KMS-11 (cell line): Measurements from ENCODE around the gene CDC25B.
"Not testable (repeated sequence)": the region's sequence is repeated elsewhere in the genome, so short reads cannot be mapped to it uniquely, and the experiment has no call there.

Experiments
- H2AFZ ChIP-seq: fragments of 200-600 bp; sonication (generic); 2 replicates; pipeline ENCODE4 v1.6.1; 2016; ENCODE audit warnings: antibody characterized with exemption, mixed run types, low read depth
- H3K27ac ChIP-seq: fragments of 200-600 bp; sonication (generic); 2 replicates; pipeline ENCODE4 v1.6.1; 2016; ENCODE audit warnings: mild to moderate bottlenecking, mixed run types
- H3K27me3 ChIP-seq: fragments of 200-600 bp; sonication (generic); 2 replicates; pipeline ENCODE4 v1.6.1; 2017; ENCODE audit warnings: mild to moderate bottlenecking, low read depth, mixed run types, moderate library complexity; ENCODE audit not compliant: insufficient read depth
- H3K36me3 ChIP-seq: fragments of 200-600 bp; sonication (generic); 2 replicates; pipeline ENCODE4 v1.6.1; 2017; ENCODE audit warnings: mild to moderate bottlenecking, mixed run types; ENCODE audit not compliant: insufficient read depth
- H3K4me1 ChIP-seq: fragments of 200-600 bp; sonication (generic); 2 replicates; pipeline ENCODE4 v1.6.1; 2016; ENCODE audit warnings: mild to moderate bottlenecking, low read depth, mixed run types; ENCODE audit not compliant: poor library complexity, severe bottlenecking
- H3K4me2 ChIP-seq: fragments of 200-600 bp; sonication (generic); 2 replicates; pipeline ENCODE4 v1.7.0; 2016; ENCODE audit warnings: mild to moderate bottlenecking, mixed run types
- H3K4me3 ChIP-seq: fragments of 200-600 bp; sonication (generic); IDR thresholded peaks from 2 replicates; pipeline ENCODE4 v1.6.1; 2017; ENCODE audit warnings: low read depth, low read length, mixed read lengths; ENCODE audit not compliant: insufficient read depth
- H3K79me2 ChIP-seq: fragments of 200-600 bp; sonication (generic); 2 replicates; pipeline ENCODE4 v1.6.1; 2016; ENCODE audit warnings: low read depth, mixed run types; ENCODE audit not compliant: insufficient read depth
- H3K9ac ChIP-seq: fragments of 200-600 bp; sonication (generic); 2 replicates; pipeline ENCODE4 v1.6.1; 2016; ENCODE audit warnings: mild to moderate bottlenecking, mixed run types
- H4K20me1 ChIP-seq: fragments of 200-600 bp; sonication (generic); 2 replicates; pipeline ENCODE4 v1.6.1; 2016; ENCODE audit warnings: mild to moderate bottlenecking, mixed run types; ENCODE audit not compliant: insufficient read depth
- CTCF ChIP-seq: fragments of 200-600 bp; sonication (generic); conservative IDR thresholded peaks from 2 replicates; pipeline ENCODE4 v1.6.1; 2017; ENCODE audit warnings: low read depth, mild to moderate bottlenecking, antibody characterized with exemption, low read length, moderate library complexity, mixed read lengths

Gene CDC25B

DNA sequence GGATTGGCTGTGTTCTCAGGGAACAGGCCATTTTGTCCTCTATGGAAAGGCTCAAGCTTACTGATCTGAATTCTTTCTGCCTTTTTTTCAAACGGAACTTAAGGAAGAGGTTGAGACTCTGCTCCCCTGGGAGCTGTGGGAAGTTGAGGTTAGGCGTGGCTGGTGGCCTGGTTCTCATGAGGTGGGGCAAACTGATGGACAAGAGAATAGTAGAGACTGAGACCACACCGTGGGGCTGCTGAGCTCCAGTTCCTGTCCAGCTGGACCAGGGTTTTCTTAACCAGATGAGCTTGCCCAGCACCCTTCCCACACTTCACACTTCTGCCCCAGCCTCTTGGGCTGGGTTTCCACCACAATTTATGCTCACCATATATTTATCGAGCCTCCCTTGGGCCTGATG, 30.3 kb downstream of the CDC25B start:
- peaks cover 3% of the 10 kb centered on the region for H3K4me1 ChIP-seq
- H3K4me2 ChIP-seq = no peak overlapping the region
- H2AFZ ChIP-seq = no peak overlapping the region
- no peaks in the 10 kb centered on the region for H3K36me3 ChIP-seq
- H3K9ac ChIP-seq = no peak overlapping the region
- no peak overlapping the region for H3K27ac ChIP-seq
- no peak for TF ChIP-seq CTCF
- no peaks in the 10 kb centered on the region for H3K79me2 ChIP-seq
- no peaks in the 10 kb centered on the region for H4K20me1 ChIP-seq
- H3K27me3 ChIP-seq = no peaks in the 10 kb centered on the region
- no peak overlapping the region for H3K4me3 ChIP-seq

DNA sequence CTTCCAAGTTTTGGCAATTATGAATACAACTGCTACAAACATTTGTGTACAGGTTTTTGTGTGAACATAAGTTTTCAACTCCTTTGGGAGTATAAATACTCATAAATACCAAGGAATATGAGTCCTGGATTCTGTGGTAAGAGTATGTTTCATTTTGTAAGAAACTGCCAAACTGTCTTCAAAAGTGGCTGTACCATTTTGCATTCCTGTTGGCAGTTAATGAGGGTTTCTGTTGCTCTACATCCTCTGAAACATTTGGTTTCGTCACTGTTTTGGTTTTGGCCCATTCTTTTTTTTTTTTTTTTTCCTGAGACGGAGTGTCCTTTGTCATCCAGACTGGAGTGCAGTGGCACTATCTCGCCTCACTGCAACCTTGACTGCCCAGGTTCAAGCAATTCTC, 32.7 kb downstream of the CDC25B start:
- no peaks in the 10 kb centered on the region for H4K20me1 ChIP-seq
- H3K4me3 ChIP-seq = no peak overlapping the region
- H3K4me2 ChIP-seq = no peak overlapping the region
- H3K79me2 ChIP-seq = no peaks in the 10 kb centered on the region
- no peak for TF ChIP-seq CTCF
- no peak overlapping the region for H3K9ac ChIP-seq
- no peak overlapping the region for H2AFZ ChIP-seq
- H3K36me3 ChIP-seq = no peaks in the 10 kb centered on the region
- no peaks in the 10 kb centered on the region for H3K27me3 ChIP-seq
- H3K4me1 ChIP-seq = no peaks in the 10 kb centered on the region
- H3K27ac ChIP-seq = no peak overlapping the region

- H3K4me3 ChIP-seq, H3K9ac ChIP-seq, H3K4me1 ChIP-seq, H3K79me2 ChIP-seq, H3K27me3 ChIP-seq, H3K4me2 ChIP-seq, H3K27ac ChIP-seq, H3K36me3 ChIP-seq, H4K20me1 ChIP-seq, H2AFZ ChIP-seq: not testable (repeated sequence)
Measured at GRCh38 chr20:3829891-3830290, 33.8 kb downstream of the CDC25B start.

- Histone ChIP-seq H3K36me3 (no peaks in the 10 kb centered on the region), H4K20me1 (no peaks in the 10 kb centered on the region), H3K9ac (no peak overlapping the region), H3K4me1 (no peaks in the 10 kb centered on the region), H3K79me2 (no peaks in the 10 kb centered on the region), H3K4me2 (no peak overlapping the region), H2AFZ (no peak overlapping the region), H3K27ac (no peak overlapping the region), H3K27me3 (no peaks in the 10 kb centered on the region), H3K4me3 (no peak overlapping the region)
- TF ChIP-seq CTCF = no peak
Measured at GRCh38 chr20:3836132-3836531, 40.0 kb downstream of the CDC25B start.

DNA sequence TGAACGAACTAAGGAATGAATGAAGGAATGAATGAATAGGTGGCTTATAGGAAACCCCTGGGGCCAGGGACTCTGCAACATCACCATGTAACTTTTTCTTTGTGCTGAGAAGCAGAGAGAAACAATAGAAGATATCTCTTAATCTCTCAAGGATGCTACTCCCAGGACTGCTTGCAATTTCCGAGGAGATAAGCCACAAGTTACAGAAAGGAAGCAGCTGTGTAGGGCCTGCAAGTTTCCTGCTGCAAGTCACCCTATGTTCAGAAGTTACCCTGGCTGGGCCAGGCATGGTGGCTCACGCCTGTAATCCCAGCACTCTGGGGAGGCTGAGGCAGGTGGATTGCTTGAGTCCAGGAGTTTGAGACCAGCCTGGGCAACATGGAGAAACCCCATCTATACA, 43.2 kb downstream of the CDC25B start:
- Histone ChIP-seq H3K36me3 (no peaks in the 10 kb centered on the region), H3K4me3 (no peak overlapping the region), H3K27ac (no peak overlapping the region), H3K79me2 (no peaks in the 10 kb centered on the region), H3K4me2 (no peak overlapping the region), H2AFZ (no peak overlapping the region), H3K9ac (no peak overlapping the region), H3K27me3 (no peaks in the 10 kb centered on the region), H3K4me1 (peaks cover 1% of the 10 kb centered on the region), H4K20me1 (no peaks in the 10 kb centered on the region)
- no peak for TF ChIP-seq CTCF

- H3K4me3 ChIP-seq, H3K27me3 ChIP-seq, H3K79me2 ChIP-seq, H3K27ac ChIP-seq, H3K4me2 ChIP-seq, H4K20me1 ChIP-seq, H3K4me1 ChIP-seq, H3K36me3 ChIP-seq, H2AFZ ChIP-seq, H3K9ac ChIP-seq: not testable (repeated sequence)
Measured at GRCh38 chr20:3840201-3840600, 44.1 kb downstream of the CDC25B start.
